Measurements from ENCODE around the gene GPLD1.

The GPLD1 gene

GRCh38 chr6:24378473-24379097, 110.8 kb downstream of the GPLD1 start:
- DNase-seq = no peak

Data from Kasumi-1 (cell line).